NT2/D1 (cell line): ENCODE data around the gene ZNF750.

Experiments used
- YY1 ChIP-seq: IDR thresholded peaks from 2 replicates; pipeline ENCODE4 v1.6.1; 2011; ENCODE audit not compliant: insufficient read length, insufficient read depth
- ZNF274 ChIP-seq: IDR thresholded peaks from 2 replicates; pipeline ENCODE4 v1.6.1; 2011; ENCODE audit warnings: mild to moderate bottlenecking, low read depth, low read length

DNA sequence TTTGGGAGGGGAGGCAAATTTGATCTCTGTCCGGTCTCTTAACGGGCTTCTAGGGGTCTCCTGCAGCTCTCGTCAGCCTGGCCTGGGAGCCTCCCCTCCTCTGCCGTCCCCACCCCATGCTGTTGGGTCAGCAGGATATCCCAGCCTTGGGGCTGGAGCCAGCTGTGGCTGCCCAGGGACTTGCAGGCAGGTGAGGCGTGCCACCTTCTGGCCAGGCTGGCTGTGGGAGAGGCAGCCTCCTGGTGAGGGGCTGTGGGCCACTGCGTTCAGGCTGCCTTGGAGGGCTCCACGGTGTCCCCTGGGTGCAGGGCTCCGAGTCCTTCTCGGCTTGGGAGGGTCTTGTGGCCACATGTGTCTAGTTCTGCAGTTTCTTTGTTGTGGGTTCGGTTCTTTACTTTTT is 53.4 kb downstream of the ZNF750 start:
- no peak for TF ChIP-seq ZNF274
- TF ChIP-seq YY1: no peak
